ENCODE results near the gene NAPB.
"Not testable (repeated sequence)": the region's sequence is repeated elsewhere in the genome, so short reads cannot be mapped to it uniquely, and the experiment has no call there.

NAPB gene

GRCh38 chr20:23420943-23421931 is at the start of gene NAPB:
TSS of gene NAPB (minus strand) at chr20:23421488. CDS start at chr20:23421402, 86 bp downstream.
- FAIRE-seq, result no peak

DNA sequence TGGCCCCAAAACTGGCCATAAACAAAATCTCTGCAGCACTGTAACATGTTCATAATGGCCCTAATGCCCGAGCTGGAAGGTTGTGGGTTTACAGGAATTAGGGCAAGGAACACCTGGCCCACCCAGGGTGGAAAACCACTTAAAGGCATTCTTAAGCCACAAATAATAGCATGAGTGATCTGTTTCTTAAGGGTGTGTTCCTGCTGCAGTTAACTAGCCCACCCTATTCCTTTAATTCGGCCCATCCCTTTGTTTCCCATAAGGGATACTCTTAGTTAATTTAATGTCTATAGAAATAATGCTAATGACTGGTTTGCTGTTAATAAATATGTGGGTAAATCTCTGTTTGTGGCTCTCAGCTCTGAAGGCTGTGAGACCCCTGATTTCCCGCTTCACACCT is 45.7 kb upstream of the NAPB start:
- not testable (repeated sequence) for FAIRE-seq

- FAIRE-seq, result no peak
These were observed 39.9 kb upstream of the NAPB start for GRCh38 chr20:23461180-23461579.

DNA sequence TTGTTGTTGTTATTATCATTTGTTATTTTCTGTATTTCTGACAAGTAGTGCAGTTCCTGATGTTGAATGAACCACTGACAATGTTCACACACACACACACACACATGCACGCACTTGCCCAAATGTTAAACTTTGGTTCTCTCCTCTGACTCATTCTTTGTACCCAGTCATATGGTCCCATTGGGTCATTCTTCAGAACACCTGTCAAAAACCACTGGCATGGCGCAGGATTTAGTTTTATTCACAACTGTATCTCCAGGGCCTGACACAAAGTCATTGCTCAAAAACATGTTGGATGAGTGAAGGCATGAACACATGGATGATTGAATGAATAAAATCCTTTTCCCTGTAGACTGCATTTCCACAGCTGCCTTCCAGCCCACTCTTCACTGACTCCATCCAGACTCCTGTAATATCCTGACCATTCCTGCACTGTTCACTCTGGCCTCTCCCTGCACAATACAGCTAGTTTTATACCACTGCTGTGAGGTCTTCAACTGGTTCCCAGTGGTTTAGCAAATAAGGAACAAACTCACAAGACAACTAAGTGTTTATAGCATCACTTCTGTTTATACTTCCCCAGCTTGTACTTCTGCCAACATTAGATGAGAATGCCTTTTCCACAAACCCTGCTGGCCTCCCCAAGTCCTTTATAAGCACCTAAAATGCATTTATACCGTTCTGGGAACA is 38.3 kb upstream of the NAPB start:
- no peak for FAIRE-seq

DNA sequence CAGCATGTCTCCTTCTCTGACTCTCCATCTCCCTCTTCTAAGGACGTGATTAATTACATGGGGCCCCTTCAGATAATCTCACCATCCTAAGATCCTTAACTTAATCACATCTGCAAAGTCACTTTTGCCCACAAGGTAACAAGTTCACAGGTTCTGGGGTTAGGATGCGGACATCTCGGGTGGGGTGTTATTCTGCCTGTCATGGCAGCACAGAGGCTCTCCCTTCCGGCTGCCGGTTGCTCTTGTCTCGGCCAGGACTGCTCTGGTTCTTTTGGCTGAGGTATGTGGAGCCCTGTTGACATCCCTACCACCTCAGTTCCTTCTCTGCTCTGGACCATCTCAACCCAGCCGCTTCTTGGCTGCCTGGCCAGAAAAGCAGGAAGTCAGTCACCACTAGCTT is 35.6 kb upstream of the NAPB start:
- FAIRE-seq, result no peak

DNA sequence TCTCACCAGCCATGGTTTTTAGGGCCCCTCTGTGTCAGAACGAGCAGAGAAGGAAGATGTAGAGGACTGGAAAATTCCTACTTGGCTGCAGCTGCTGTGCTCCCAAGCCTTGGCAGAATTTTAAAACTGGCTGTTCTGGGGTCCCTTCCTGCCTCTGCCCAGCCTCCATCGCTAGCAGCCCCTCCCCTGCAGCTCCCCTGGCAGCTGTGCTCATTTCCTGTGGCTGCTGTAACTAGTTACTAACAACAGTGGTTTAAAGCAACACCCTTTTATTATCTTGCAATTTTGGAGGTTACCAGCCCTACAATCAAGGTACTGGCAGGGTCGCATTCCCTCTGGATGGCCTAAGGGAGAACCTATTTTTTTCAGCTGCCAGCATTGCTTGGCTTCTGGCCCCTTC is 35.1 kb upstream of the NAPB start:
- FAIRE-seq, result no peak

DNA sequence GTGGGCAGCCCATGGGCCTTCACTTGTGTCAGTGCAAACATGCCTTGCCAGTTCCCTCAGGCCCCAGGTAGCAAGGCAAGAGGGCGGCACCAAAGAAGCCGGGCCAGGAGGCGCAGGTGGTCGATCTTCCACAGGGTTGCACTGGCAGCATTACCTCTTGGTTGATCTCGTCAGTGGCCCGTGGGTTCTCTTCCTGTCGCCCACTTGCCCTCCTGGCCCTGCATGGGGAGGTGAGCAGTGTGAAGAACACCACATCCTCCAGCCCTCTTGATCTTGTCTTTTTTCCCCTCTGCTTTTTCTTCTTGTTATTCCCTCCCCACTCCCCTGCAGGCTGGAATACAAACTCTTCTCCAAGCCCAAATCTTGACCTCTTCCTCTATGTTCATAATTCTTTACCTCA is 34.4 kb upstream of the NAPB start:
- FAIRE-seq, result no peak

- FAIRE-seq, result no peak
These were observed 33.5 kb upstream of the NAPB start for GRCh38 chr20:23454816-23455215.

DNA sequence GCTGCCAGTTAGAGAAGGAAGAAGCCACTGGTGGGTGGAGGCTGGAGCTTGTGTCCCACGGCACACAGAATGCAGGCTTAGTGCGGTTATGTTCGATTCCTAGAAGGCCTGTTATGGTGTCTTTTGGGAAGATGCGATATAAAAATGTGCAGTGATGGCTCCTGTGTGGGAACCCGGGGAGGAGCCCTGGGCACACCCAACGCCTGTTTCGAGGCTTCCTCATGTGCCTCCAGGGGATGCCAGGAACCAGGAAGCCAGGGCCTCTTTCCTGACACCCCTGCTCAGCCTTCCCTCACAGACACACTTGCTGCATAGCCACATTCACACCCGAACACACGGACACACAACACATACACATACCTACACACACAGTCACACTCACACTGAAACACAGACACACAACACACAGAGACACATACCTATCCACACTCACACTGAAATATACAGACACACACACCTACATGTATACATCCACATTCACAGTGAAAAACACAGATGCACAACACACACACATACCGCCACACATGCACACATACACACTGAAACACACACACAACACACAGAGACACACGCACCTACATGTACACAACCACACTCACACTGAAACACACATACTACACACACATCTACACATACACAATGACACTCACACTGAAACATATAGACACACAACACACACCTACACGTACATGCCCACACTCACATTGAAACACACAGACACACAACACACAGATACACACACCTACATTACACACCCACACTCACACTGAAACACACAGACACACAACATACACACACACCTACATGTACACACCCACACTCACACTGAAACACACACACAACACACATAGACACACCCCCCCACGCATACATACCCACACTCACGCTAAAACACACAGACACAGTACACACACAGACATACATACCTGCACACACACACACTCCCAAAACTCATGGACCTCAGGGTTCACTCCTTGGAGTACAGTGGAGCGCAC is 32.6 kb upstream of the NAPB start:
- no peak for FAIRE-seq

GRCh38 chr20:23452776-23453175 is 31.5 kb upstream of the NAPB start, which contains the start of gene CST11:
TSS of gene CST11 (minus strand) at chr20:23452876. CDS start at chr20:23452811, 65 bp downstream.
- no peak for FAIRE-seq

- no peak for FAIRE-seq
These were observed 30.7 kb upstream of the NAPB start for GRCh38 chr20:23451956-23452487.

DNA sequence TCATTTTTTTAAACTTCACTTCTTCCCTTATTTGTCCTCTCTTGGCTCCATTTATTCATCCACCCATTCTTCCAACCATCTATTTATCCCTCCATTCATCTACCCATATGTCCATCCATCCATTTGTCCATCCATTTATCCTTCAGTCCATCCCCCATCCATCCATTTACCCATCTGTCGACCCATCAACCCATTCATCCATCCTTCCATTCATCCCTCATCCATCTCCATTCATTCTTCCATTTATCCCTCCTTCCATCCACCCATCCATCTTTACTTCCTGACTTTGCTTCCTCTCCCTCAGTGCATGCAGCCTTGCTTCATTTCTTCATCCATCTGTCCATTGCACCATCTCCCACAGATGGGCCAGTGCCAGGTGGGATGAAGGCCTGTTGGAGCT is 29.6 kb upstream of the NAPB start:
- FAIRE-seq, result no peak

GRCh38 chr20:23449421-23449820 is 28.1 kb upstream of the NAPB start:
- FAIRE-seq, result no peak

- FAIRE-seq, result no peak
These were observed 26.9 kb upstream of the NAPB start for GRCh38 chr20:23448167-23448566.

- FAIRE-seq, result no peak
These were observed 25.2 kb upstream of the NAPB start for GRCh38 chr20:23446505-23446904.

GRCh38 chr20:23445596-23446217 is 24.4 kb upstream of the NAPB start:
- no peak for FAIRE-seq

- FAIRE-seq, result no peak
These were observed 23.6 kb upstream of the NAPB start for GRCh38 chr20:23444859-23445258.

DNA sequence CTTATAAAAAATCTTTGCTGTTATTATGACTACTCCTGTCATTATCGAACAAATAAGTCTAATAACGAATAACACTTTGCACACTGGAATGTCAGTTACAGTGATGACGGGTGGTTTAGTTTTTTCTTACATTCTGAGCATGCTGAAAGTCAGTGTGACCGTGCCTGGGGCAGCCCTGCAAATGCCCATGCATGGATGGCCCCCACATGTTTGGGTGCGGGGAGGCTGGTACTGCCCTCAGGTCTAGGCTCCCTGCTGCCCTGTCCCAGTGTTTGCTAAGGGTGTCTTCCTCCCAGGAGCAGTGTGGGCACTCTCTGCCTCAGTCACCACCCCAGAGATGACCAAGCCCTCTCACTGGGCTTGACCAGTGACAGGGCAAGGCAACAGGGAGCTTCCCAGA is 21.1 kb upstream of the NAPB start:
- FAIRE-seq, result no peak

DNA sequence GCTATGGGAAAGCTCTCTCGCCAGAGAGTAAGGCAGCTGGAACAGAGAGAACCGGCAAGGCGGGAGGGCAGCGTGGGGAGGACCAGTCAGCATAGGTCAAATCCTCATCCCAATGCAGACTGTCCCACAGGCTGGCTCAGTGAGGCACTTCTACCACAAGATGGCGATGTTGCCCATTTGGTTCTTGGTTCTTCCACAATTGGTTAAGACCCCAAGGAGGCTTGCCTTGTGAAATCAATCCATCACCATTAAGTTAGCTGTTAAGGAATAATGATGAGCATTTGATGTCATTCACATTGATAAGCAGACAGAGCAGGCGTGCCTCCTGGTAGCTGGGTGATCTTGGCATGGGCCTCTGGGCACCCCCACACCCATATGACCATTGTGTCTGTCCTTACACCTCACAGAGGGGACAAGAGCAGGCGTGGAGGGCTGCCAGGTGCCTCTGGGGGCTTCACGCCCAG is 20.6 kb upstream of the NAPB start:
- FAIRE-seq, result no peak

DNA sequence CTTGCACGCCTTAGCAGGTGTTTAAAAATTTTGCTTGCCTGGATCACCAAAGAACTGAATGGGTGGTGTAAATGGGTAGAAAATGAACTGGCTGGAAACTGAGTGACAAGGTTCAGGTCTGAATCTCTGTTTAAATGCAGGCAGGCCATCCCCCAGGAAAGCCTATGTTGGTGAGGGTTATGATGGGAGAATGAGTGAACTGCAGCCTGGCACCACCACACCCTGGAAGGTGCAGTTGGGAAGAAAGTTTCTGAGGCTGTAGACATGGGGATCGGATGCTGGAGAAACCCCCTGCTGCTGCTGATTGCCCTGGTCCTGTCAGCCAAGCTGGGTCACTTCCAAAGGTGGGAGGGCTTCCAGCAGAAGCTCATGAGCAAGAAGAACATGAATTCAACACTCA is 18.7 kb upstream of the NAPB start:
- FAIRE-seq, result no peak

DNA sequence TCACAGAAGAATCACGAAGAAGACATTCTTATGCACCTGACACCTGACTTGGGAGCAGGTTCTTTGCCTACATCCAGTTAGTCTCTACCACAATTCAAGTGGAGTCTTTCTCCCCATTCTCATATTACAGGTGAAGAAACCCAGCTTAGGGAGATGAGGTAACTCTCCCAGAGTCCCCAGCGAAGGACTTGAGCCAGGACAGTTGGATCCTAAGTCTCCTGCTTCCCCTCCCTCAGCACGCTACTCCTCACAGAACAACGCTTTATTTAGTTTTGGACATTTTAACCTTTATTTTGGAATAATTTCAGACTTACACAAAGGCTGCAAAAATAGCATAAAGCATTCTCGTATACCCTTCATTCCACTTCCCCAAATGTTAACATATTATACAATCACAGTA is 17.4 kb upstream of the NAPB start:
- FAIRE-seq, result no peak
